CD4-positive, alpha-beta T cell treated with Interleukin-4 for 4 hours (primary cell): ENCODE measurements around the gene SEC16A.
"Not testable (repeated sequence)": the region's sequence is repeated elsewhere in the genome, so short reads cannot be mapped to it uniquely, and the experiment has no call there.

Experiments used
- DNase-seq: peaks from one replicate; pipeline ENCODE4 v3.0.0-alpha.2; 2020

The SEC16A gene

GRCh38 chr9:136412962-136413361 lies 69.9 kb downstream of the SEC16A start:
- DNase-seq = no peak

GRCh38 chr9:136411378-136411777 lies 71.5 kb downstream of the SEC16A start:
- no peak for DNase-seq

- peak; percentile 89 for DNase-seq
Measured at GRCh38 chr9:136410500-136411287, 72.1 kb downstream of the SEC16A start, which contains the start of the genes ENTR1 and PMPCA. Gene ENTR1, minus strand, starts transcription at chr9:136410614. Its CDS starts 217 bp downstream, at chr9:136410397. Gene PMPCA, plus strand, starts transcription at chr9:136410658. Its CDS starts 11 bp downstream, at chr9:136410669.

- peak; percentile 10 for DNase-seq
Measured at GRCh38 chr9:136409557-136410455, 73.0 kb downstream of the SEC16A start.

GRCh38 chr9:136407911-136408310 lies 74.9 kb downstream of the SEC16A start:
- peak; percentile 8 for DNase-seq

GRCh38 chr9:136407061-136407460 lies 75.8 kb downstream of the SEC16A start:
- DNase-seq = not testable (repeated sequence)

GRCh38 chr9:136405904-136406303 lies 76.9 kb downstream of the SEC16A start:
- DNase-seq = not testable (repeated sequence)

- DNase-seq = no peak
Measured at GRCh38 chr9:136405481-136405880, 77.4 kb downstream of the SEC16A start.

- DNase-seq = no peak
Measured at GRCh38 chr9:136404801-136405136, 78.1 kb downstream of the SEC16A start.

GRCh38 chr9:136403915-136404800 lies 78.7 kb downstream of the SEC16A start:
- peak; percentile 55 for DNase-seq

GRCh38 chr9:136403538-136403914 lies 79.3 kb downstream of the SEC16A start:
- peak; percentile 89 for DNase-seq

- DNase-seq = no peak
Measured at GRCh38 chr9:136402067-136402466, 80.8 kb downstream of the SEC16A start.

GRCh38 chr9:136401173-136401922 lies 81.5 kb downstream of the SEC16A start:
- no peak for DNase-seq

- peak; percentile 80 for DNase-seq
Measured at GRCh38 chr9:136400038-136400834, 82.6 kb downstream of the SEC16A start, which contains the start of gene SNAPC4. Gene SNAPC4, minus strand, starts transcription at chr9:136400170. Its CDS starts 1,742 bp downstream, at chr9:136398428.

GRCh38 chr9:136399176-136400037 lies 83.4 kb downstream of the SEC16A start:
- peak; percentile 30 for DNase-seq

- DNase-seq = no peak
Measured at GRCh38 chr9:136398286-136398685, 84.6 kb downstream of the SEC16A start.

- DNase-seq = no peak
Measured at GRCh38 chr9:136397643-136398042, 85.2 kb downstream of the SEC16A start.

GRCh38 chr9:136396219-136396515 lies 86.7 kb downstream of the SEC16A start:
- no peak for DNase-seq

- DNase-seq = no peak
Measured at GRCh38 chr9:136395345-136396218, 87.3 kb downstream of the SEC16A start.
